ENCODE measurements around the gene BCAR3.

BCAR3 gene

DNA sequence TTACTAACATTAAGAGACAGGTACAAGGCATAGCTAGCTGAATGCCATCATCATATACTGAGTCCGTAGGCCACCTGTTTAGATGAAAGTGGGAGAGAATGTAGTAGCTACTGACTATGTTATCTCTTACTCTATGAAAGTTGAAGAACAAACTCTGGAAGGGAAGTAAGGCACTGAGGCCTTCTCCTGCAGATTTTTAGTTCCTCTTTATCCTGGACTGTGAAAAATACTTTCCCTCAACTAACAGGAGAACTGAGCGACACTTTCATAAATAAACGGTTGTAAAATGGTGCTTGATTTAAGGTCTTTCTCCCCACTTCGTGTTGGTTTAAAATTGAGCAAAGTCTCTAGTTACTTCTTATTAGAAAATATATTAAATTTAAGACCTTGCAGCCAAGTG lies 131.8 kb downstream of the BCAR3 start:
- Mint-ChIP-seq H3K4me1 (no peaks in the 10 kb centered on the region), H3K4me3 (no peak overlapping the region), H3K9me3 (no peaks in the 10 kb centered on the region), H3K27me3 (no peaks in the 10 kb centered on the region), H3K27ac (no peak overlapping the region), H3K36me3 (peaks cover 10% of the 10 kb centered on the region)
- DNase-seq (ENCODE audit: low spot score in 2 of 2) (no peak), ATAC-seq (ENCODE audit: low read depth) (no peak)

DNA sequence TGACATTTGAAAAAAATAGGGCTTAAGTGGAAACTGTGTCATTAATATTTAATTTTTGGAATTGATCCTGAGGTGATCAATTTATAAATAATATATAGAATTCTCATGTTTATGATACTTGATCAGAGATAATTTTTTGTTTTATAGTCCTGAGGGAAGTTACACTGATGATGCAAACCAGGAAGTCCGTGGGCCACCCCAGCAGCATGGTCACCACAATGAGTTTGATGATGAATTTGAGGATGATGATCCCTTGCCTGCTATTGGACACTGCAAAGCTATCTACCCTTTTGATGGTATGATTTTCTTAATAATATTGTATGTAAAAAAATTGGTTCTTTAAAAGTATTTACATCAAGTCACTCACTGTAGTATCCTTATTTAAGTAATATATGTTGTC lies 132.5 kb downstream of the BCAR3 start:
- DNase-seq (ENCODE audit: low spot score in 2 of 2), result no peak
- no peaks in the 10 kb centered on the region for H3K27me3 Mint-ChIP-seq
- H3K27ac Mint-ChIP-seq, result no peak overlapping the region
- no peaks in the 10 kb centered on the region for H3K4me1 Mint-ChIP-seq
- no peak overlapping the region for H3K4me3 Mint-ChIP-seq
- no peaks in the 10 kb centered on the region for H3K9me3 Mint-ChIP-seq
- peaks cover 12% of the 10 kb centered on the region for H3K36me3 Mint-ChIP-seq
- ATAC-seq (ENCODE audit: low read depth), result no peak

DNA sequence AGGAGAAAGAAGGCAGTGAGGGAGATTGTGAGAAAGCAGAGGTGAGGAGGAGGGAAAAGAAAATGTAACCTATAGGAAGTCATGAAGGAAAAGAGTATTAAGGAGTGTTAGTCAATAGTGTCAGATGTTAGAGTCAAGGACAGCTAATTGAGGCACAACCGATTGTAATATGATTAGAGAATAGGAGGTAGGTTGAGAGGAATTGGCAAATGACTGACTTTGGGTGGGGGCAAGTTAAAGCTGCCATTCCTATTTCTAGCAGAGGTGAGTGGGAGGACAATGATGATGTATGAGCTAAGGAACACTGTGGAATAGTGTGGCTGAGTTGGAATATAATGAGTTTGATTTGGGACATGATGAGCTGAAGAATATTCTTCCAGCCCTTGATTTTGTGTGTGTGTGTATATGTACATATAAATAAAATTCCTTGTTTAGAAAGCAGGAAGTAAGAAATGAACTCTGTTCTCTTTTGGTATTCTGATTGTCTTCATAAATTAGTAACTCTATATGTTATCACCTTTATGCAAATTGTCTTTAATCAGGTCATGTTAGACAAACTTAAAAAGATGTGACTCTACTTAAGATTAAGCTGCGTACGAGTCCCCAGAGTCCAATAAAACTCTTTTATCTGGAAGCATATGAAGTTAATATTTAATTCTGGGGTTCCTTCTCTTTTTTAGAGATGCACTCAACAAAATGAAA lies 135.3 kb downstream of the BCAR3 start:
- Mint-ChIP-seq H3K36me3 (peaks cover 11% of the 10 kb centered on the region), H3K4me1 (no peaks in the 10 kb centered on the region), H3K27me3 (no peaks in the 10 kb centered on the region), H3K4me3 (no peak overlapping the region), H3K27ac (no peak overlapping the region), H3K9me3 (no peaks in the 10 kb centered on the region)
- no peak for DNase-seq (ENCODE audit: low spot score in 2 of 2)
- no peak for ATAC-seq (ENCODE audit: low read depth)

DNA sequence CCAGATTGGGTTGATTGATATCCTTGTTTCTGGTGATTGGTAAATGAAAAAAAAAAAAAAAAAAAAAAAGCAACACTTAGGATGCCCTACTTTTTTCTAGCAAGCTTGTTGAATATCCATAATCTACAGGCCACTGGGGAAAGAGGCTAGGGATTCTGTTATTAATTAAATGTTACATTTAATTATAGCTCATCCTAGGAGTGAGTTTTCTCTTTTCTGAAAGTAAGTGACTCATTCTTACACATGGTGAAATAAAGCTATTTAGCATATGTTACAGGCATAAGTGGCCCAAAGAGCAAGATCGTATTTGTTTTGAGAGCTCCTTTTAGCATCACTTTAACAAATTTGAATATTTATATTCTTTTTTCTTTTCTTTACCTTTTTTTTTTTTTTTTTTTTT lies 139.2 kb downstream of the BCAR3 start:
- no peak overlapping the region for H3K27ac Mint-ChIP-seq
- ATAC-seq (ENCODE audit: low read depth), result no peak
- H3K36me3 Mint-ChIP-seq, result peaks cover 7% of the 10 kb centered on the region
- DNase-seq (ENCODE audit: low spot score in 2 of 2), result no peak
- H3K4me3 Mint-ChIP-seq, result no peak overlapping the region
- no peaks in the 10 kb centered on the region for H3K27me3 Mint-ChIP-seq
- no peaks in the 10 kb centered on the region for H3K9me3 Mint-ChIP-seq
- H3K4me1 Mint-ChIP-seq, result no peaks in the 10 kb centered on the region

DNA sequence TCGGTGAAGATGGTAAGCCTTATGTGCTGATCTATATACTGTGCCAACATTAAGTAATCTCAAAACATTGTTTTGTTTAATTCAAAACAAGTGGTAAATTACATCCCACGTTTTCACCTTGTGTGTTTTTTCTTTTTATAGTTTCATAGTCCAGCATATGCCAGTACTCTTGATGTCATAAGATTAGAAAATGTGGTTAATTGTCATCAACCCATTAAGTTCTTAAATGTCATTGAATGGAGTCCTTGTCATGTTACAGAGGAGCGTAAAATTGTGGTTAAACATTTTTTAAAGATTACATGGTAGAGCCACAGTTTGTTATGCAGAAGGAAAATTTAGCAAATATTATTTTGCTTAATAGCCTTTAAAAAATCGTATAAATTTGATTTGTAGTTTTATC lies 140.6 kb downstream of the BCAR3 start:
- H3K4me1 Mint-ChIP-seq, result no peaks in the 10 kb centered on the region
- H3K27me3 Mint-ChIP-seq, result no peaks in the 10 kb centered on the region
- H3K27ac Mint-ChIP-seq, result no peak overlapping the region
- ATAC-seq (ENCODE audit: low read depth) (no peak), DNase-seq (ENCODE audit: low spot score in 2 of 2) (no peak)
- peaks cover 2% of the 10 kb centered on the region for H3K36me3 Mint-ChIP-seq
- H3K9me3 Mint-ChIP-seq, result no peaks in the 10 kb centered on the region
- no peak overlapping the region for H3K4me3 Mint-ChIP-seq

DNA sequence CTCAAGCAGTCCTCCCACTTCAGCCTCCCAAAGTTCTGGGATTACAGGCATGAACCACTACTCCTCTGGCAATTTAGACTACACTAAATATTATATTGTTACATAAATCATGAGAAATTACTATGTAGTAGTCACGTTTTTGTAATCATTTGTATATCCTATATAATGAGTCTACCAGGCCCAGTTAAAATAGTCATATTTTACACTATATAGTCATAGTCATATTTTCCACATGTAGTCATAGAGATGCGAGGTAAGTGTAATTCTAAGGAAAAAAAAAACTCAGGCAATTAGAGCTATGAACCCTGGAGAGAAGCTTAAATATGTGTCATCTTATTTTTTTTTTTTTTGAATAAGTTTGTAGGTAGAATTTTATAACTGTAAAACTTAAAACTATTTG lies 143.7 kb downstream of the BCAR3 start:
- no peak for ATAC-seq (ENCODE audit: low read depth)
- Mint-ChIP-seq H3K9me3 (no peaks in the 10 kb centered on the region), H3K27me3 (no peaks in the 10 kb centered on the region)

DNA sequence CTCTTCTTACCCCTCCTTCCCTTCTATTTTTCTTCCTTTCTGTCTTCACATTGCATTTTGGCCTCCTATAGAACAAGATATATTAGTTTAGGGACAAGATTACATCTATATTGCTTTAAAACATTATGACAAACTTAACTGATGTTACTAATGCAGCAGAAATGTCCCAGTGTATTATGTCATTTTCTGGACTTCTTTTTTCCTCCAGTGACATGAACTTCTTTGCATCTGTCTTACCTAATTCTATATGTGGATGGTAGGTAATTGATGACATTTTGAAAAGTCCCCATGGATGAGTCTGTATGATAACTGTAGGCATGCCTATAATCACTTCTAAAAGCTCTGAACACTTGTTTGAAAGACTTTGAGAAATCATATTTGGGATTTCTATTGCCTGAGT lies 144.2 kb downstream of the BCAR3 start:
- Mint-ChIP-seq H3K9me3 (no peaks in the 10 kb centered on the region), H3K27me3 (no peaks in the 10 kb centered on the region), H3K27ac (no peak overlapping the region), H3K36me3 (peaks cover 3% of the 10 kb centered on the region), H3K4me3 (no peak overlapping the region), H3K4me1 (no peaks in the 10 kb centered on the region)
- DNase-seq (ENCODE audit: low spot score in 2 of 2) (no peak), ATAC-seq (ENCODE audit: low read depth) (no peak)

More for the DNA sequence above, 143.7 kb downstream of the BCAR3 start:
- Mint-ChIP-seq H3K27ac (no peak overlapping the region), H3K4me3 (no peak overlapping the region), H3K36me3 (peaks cover 3% of the 10 kb centered on the region), H3K4me1 (no peaks in the 10 kb centered on the region)
- no peak for DNase-seq (ENCODE audit: low spot score in 2 of 2)

DNA sequence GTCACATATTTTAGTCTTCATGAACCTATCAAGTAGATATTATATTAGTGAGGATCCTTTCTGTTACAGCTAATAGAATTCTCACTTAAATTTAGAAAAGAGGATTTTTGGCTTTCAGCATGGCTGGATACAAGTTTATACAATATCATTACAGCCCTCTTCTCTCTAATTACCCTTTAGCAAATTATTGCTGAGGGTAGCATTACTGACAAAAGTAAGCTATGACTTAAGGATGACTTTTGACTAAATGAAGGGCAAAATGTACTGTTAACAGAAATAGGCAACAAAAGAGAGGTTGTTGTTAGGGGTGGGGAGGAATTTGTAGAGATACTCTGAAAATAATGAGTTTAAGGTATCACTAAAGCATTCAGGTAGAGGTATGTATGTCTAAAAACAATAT lies 148.0 kb downstream of the BCAR3 start:
- DNase-seq (ENCODE audit: low spot score in 2 of 2) (no peak), ATAC-seq (ENCODE audit: low read depth) (no peak)
- no peak overlapping the region for H3K4me3 Mint-ChIP-seq
- H3K9me3 Mint-ChIP-seq, result no peaks in the 10 kb centered on the region
- no peaks in the 10 kb centered on the region for H3K4me1 Mint-ChIP-seq
- H3K27me3 Mint-ChIP-seq, result no peaks in the 10 kb centered on the region
- no peak overlapping the region for H3K27ac Mint-ChIP-seq
- peaks cover 7% of the 10 kb centered on the region for H3K36me3 Mint-ChIP-seq

DNA sequence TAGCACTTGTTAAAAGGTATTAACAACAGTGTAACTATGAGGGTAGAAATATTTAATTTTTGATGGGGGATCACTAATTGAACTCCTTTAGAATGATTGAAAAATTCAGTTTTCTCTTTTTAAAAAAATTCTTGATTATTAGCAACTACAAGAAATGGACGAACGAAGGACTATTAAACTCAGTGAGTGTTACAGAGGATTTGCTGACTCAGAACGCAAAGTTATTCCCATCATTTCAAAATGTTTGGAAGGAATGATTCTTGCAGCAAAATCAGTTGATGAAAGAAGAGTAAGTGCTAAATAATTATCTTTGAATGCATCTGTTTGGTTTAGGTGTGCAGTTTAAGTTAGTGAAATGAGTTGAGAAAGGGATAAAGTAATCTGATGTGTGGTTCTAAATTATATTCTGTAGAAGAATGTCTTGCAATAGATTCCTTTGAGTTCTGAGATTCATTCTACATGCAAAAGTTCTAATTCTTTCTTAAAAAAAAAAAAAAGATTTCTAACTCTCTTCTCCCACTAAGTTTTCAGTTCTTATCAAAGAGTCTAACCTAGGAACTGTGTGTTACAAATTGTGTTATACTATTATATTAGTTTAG lies 148.8 kb downstream of the BCAR3 start:
- Mint-ChIP-seq H3K4me1 (peaks cover 6% of the 10 kb centered on the region), H3K36me3 (peaks cover 9% of the 10 kb centered on the region), H3K9me3 (no peaks in the 10 kb centered on the region), H3K27me3 (no peaks in the 10 kb centered on the region), H3K4me3 (no peak overlapping the region), H3K27ac (no peak overlapping the region)
- no peak for DNase-seq (ENCODE audit: low spot score in 2 of 2)
- ATAC-seq (ENCODE audit: low read depth), result no peak

DNA sequence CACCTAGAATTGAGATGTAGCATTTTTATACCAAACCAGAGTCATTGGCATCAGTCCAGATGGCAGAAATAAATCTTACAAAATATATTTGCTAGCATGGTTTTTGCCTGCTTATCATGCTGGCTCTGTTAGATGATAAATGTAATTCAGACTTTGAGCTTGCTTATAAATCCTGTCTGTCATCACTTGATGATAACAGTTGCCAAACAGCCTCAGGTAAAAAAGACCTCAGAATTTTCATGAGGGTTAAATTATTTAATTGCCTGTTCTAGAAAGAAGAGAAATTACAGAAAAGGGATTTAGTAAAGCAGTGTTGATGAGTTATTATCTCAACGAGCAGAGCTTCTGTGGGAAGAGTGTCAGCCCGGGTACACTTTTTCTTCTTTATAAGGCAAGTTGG lies 150.4 kb downstream of the BCAR3 start:
- peak overlapping the region; percentile 17 for H3K27ac Mint-ChIP-seq
- peaks cover 9% of the 10 kb centered on the region for H3K36me3 Mint-ChIP-seq
- no peaks in the 10 kb centered on the region for H3K9me3 Mint-ChIP-seq
- ATAC-seq (ENCODE audit: low read depth) (no peak), DNase-seq (ENCODE audit: low spot score in 2 of 2) (no peak)
- H3K4me3 Mint-ChIP-seq, result no peak overlapping the region
- no peaks in the 10 kb centered on the region for H3K27me3 Mint-ChIP-seq
- peaks cover 6% of the 10 kb centered on the region for H3K4me1 Mint-ChIP-seq

DNA sequence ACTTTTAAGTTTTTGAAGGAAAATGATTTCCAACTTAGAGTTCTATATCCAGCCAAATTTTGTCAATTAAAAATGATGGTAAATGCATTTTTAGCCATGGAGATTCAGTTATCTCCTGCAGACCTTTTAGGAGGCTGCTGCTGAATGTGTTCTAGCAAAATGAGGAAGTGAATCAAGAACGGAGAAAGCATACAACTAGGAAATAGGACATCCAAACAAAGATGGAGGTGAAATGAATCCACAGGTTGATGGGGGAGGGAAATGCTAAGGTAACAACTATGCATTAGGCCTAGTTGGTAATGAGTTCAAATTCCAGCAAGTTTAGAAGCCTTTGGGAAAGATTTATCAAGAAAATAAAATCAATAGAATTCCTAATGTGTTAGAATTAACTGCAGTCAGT lies 153.2 kb downstream of the BCAR3 start:
- Mint-ChIP-seq H3K27ac (no peak overlapping the region), H3K27me3 (no peaks in the 10 kb centered on the region), H3K36me3 (peaks cover 5% of the 10 kb centered on the region), H3K9me3 (no peaks in the 10 kb centered on the region), H3K4me3 (no peak overlapping the region), H3K4me1 (peaks cover 6% of the 10 kb centered on the region)
- DNase-seq (ENCODE audit: low spot score in 2 of 2), result no peak
- ATAC-seq (ENCODE audit: low read depth), result peak; percentile 64

DNA sequence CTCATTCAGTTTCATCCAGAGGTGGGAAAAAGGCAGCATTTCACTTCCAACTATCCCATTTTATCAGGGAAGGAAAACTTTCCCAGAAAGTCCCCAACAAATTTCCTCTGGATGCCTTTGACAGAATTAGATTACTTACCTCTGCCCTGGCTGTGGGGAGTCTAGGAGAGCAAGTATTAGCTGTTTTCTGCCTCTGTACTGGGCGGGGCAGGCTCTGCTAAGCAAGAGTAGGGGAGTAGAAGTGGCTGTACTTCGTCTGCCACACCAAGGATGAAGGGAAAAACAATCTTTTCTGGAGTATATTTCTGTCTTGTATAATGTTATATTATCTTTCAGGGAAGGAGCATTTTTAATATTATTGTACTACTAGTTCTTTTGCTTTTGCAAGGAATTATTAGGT lies 155.2 kb downstream of the BCAR3 start:
- DNase-seq (ENCODE audit: low spot score in 2 of 2) (no peak), ATAC-seq (ENCODE audit: low read depth) (no peak)
- Mint-ChIP-seq H3K4me3 (no peak overlapping the region), H3K4me1 (peaks cover 6% of the 10 kb centered on the region), H3K27me3 (no peaks in the 10 kb centered on the region), H3K27ac (no peak overlapping the region), H3K36me3 (peaks cover 5% of the 10 kb centered on the region), H3K9me3 (no peaks in the 10 kb centered on the region)

DNA sequence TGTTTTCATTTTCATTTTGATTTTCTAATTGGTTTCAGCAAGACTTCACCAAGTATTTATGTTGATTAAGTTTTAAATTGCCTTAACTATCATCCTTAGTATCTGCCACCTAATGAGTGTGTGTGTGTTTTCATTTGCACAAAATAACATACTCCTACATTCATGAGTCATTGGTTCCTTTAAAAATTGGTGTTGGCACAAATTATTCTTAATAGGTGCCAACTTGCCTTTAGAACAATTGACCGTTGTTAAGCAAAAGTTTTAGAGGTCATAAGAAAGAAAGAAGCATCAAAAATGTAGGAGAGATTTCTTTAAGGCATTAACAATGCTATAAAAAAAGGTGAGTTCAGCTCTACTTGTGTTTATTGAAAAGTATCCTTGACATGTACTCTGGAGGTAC lies 156.2 kb downstream of the BCAR3 start:
- ATAC-seq (ENCODE audit: low read depth) (no peak), DNase-seq (ENCODE audit: low spot score in 2 of 2) (no peak)
- H3K4me1 Mint-ChIP-seq, result peaks cover 6% of the 10 kb centered on the region
- H3K27me3 Mint-ChIP-seq, result no peaks in the 10 kb centered on the region
- peaks cover 6% of the 10 kb centered on the region for H3K36me3 Mint-ChIP-seq
- H3K9me3 Mint-ChIP-seq, result no peaks in the 10 kb centered on the region
- H3K27ac Mint-ChIP-seq, result no peak overlapping the region
- H3K4me3 Mint-ChIP-seq, result no peak overlapping the region

DNA sequence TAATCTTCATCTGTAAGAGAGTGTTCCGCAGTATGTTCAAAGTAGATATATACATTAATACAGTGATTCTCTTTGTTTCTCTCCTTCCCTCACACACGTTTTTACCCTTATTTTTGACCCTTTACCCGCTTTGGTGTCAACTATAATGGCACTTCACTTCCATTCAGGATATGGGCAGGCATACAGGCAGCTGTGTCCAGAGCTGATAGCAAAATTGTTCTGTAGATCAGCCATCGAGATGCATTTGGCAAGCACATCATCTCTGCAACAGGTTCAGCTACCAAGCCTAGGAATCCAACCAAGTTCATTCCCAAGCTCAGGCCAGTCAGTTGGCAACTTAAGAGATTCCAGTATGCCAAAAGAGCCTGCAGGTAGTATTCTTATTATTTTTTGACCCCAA lies 158.9 kb downstream of the BCAR3 start:
- no peak overlapping the region for H3K27ac Mint-ChIP-seq
- DNase-seq (ENCODE audit: low spot score in 2 of 2) (no peak), ATAC-seq (ENCODE audit: low read depth) (no peak)
- no peaks in the 10 kb centered on the region for H3K9me3 Mint-ChIP-seq
- H3K4me1 Mint-ChIP-seq, result no peaks in the 10 kb centered on the region
- H3K27me3 Mint-ChIP-seq, result no peaks in the 10 kb centered on the region
- no peak overlapping the region for H3K4me3 Mint-ChIP-seq
- peaks cover 2% of the 10 kb centered on the region for H3K36me3 Mint-ChIP-seq

DNA sequence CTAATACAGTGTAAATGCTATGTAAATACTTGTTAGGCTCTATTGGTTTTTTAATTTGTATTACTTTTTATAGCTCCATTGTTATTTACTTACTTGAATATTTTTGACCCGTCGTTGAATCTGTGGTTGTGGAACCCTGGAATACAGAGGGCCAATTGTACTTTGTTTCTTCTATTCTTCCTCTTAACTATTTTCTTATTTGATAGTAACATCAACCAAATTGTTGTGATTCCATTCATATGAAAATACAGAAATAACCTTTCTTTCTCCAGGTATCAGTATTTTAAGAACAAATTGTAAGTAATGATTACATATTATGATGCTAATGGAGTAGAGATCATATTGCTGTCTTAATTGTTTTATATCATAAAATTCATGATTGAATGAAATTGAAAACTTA lies 160.0 kb downstream of the BCAR3 start:
- Mint-ChIP-seq H3K27ac (no peak overlapping the region), H3K27me3 (no peaks in the 10 kb centered on the region), H3K9me3 (no peaks in the 10 kb centered on the region), H3K36me3 (peaks cover 2% of the 10 kb centered on the region), H3K4me3 (no peak overlapping the region), H3K4me1 (peaks cover 3% of the 10 kb centered on the region)
- DNase-seq (ENCODE audit: low spot score in 2 of 2) (no peak), ATAC-seq (ENCODE audit: low read depth) (no peak)
